ENCODE results near the gene STEEP1.

Gene STEEP1

DNA sequence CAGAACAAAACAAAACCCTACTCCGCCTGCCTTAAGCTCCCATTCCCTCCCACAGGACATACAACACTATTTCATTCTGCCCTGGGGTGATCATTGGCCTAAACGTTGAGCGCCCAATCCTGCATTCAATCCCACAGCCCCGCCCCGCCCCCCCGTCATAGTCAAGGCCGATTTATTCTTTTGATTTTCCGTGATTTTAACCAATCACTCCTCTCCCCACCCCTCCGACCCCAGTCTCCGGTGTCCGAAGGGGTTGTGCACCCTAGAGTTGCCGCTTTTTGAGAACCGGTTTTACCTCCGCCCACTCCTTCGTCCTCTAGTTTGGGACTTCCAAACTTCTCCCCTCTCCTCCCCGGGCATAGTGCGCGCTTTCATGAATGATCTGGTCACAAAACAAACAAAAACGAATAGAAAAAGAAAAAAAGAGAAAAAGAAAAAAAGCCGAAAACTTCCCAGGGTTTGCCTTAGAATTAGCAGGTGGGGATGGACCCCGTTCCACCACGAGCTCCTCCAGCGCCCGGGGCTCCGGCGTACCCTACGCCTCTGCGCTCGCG is 8.7 kb upstream of the STEEP1 start:
- H3K27ac Mint-ChIP-seq: peak overlapping the region; percentile 85 to 89
- H3K27me3 Mint-ChIP-seq: no peaks in the 10 kb centered on the region
- peak; percentile 1 for ATAC-seq (replicated peaks)
- peaks cover 9 to 16% of the 10 kb centered on the region in 2 donors for H3K4me1 Mint-ChIP-seq (ENCODE audit: low read depth in 2 of 2)
- peak in 1 of 3 experiments; percentile 0 for DNase-seq
- H3K9me3 Mint-ChIP-seq: no peaks in the 10 kb centered on the region
- H3K4me3 Mint-ChIP-seq: peak overlapping the region; percentile 89 to 92
- peaks cover 12% of the 10 kb centered on the region for H3K36me3 Mint-ChIP-seq (ENCODE audit: insufficient read depth)

DNA sequence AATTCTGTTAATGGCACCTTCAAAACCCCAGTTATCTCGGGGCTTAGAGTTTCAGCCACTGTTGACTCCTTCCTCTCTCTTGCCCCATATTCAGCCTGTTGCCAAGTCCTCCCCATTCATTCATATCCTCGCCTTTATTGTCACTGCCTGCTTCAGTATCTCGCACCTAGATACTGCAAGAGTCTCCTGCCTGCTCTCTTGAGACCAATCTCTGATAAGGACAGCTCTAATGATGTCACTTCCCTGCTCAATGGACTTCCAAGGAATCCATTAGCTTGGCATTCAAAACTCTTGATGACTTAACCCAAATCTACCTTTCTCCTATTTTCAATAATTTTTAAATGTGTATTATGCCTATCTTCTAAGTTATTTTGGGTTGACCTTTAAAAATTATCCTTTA is 8.0 kb upstream of the STEEP1 start:
- DNase-seq: no peak
- H3K4me1 Mint-ChIP-seq (ENCODE audit: low read depth in 2 of 2): peaks cover 9 to 12% of the 10 kb centered on the region in 2 donors
- H3K27me3 Mint-ChIP-seq: no peaks in the 10 kb centered on the region
- H3K9me3 Mint-ChIP-seq: no peaks in the 10 kb centered on the region
- peak overlapping the region; percentile 89 to 92 for H3K4me3 Mint-ChIP-seq
- ATAC-seq (replicated peaks): no peak
- peak overlapping the region in 1 of 2 donors; percentile 89 for H3K27ac Mint-ChIP-seq
- H3K36me3 Mint-ChIP-seq (ENCODE audit: insufficient read depth): peaks cover 12% of the 10 kb centered on the region

DNA sequence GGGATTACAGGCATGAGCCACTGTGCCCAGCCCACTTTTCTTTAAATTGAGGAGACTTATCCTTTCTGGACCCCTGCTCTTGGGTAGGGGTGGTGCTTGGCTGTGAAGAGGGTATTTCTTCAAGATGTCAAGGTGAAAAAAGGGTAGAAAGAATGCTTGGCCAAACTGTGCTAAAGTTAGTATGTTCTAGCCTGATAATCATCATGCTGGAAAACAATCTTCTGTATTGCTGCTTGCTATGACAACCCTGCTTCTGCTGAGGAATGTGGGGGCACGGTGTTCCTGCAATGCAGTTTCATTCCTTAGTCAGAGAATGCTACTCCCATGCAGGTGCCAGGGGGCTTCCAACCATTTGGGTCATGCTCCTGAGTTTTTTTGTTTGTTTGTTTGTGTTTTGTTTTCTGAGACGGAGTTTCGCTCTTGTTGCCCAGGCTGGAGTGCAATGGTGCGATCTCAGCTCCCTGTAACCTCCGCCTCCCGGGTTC is 5.2 kb upstream of the STEEP1 start:
- Mint-ChIP-seq H3K4me3 (no peak overlapping the region), H3K36me3 (ENCODE audit: insufficient read depth) (peaks cover 6% of the 10 kb centered on the region), H3K27me3 (no peaks in the 10 kb centered on the region), H3K4me1 (ENCODE audit: low read depth in 2 of 2) (peaks cover 9 to 12% of the 10 kb centered on the region in 2 donors), H3K9me3 (no peaks in the 10 kb centered on the region), H3K27ac (no peak overlapping the region)
- ATAC-seq (replicated peaks): no peak
- no peak for DNase-seq

DNA sequence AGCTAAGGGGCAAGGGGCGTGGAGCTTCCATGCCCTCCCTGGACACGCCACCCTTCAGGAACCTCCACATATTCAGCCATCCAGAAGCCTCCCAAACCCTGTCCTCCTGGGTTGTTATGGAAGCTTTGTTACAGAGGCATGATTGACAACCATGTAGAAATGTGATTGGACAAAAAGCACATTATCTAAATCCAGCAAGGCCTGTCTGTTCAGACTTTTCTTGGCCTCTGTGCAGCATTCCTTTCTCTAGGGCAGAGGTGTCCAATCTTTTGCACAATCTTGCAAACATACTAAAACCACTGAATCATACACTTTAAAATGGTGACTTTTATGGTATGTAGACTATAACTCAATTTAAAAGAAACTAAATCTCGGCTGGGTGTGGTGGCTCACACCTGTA is 12.7 kb downstream of the STEEP1 start:
- Mint-ChIP-seq H3K9me3 (no peaks in the 10 kb centered on the region), H3K27ac (no peak overlapping the region), H3K36me3 (ENCODE audit: insufficient read depth) (peaks cover 7% of the 10 kb centered on the region), H3K4me1 (ENCODE audit: low read depth in 2 of 2) (peaks cover 5 to 11% of the 10 kb centered on the region in 2 donors), H3K4me3 (no peak overlapping the region), H3K27me3 (no peaks in the 10 kb centered on the region)
- DNase-seq (no peak), ATAC-seq (replicated peaks) (no peak)

DNA sequence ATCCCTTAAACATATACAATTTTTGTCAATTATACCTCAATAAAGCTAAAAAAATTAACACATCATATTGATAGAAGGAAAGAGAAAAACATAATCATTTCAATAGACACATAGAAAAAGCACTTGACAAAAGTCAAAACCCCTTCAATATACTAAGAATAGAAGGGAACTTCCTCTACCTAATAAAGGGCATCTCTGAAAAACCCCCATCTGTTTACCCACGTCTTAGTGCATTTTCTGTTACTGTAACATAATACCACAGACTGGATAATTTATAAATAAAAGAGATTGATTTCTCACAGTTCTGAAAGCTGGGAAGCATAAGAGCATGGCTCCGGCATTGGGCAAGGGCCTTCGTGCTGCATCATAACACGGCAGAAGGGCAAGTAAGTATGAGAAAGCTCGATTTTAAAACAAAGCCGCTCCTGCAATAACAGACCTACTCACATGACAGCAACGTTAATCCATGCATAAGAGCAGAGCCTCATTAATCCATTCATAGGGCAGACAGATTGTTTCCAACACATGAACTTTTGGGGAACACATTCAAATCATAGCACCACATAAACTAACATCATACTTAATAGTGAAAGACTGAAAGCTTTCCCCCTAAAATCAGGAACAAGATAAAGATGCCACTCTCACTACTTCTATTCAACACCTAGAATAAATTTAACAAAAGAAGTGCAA is 15.7 kb downstream of the STEEP1 start:
- DNase-seq (no peak), ATAC-seq (replicated peaks) (no peak)
- no peaks in the 10 kb centered on the region for H3K9me3 Mint-ChIP-seq
- H3K36me3 Mint-ChIP-seq (ENCODE audit: insufficient read depth): peaks cover 8% of the 10 kb centered on the region
- peaks cover 5 to 6% of the 10 kb centered on the region in 2 donors for H3K4me1 Mint-ChIP-seq (ENCODE audit: low read depth in 2 of 2)
- no peak overlapping the region for H3K27ac Mint-ChIP-seq
- no peaks in the 10 kb centered on the region for H3K27me3 Mint-ChIP-seq
- no peak overlapping the region for H3K4me3 Mint-ChIP-seq

DNA sequence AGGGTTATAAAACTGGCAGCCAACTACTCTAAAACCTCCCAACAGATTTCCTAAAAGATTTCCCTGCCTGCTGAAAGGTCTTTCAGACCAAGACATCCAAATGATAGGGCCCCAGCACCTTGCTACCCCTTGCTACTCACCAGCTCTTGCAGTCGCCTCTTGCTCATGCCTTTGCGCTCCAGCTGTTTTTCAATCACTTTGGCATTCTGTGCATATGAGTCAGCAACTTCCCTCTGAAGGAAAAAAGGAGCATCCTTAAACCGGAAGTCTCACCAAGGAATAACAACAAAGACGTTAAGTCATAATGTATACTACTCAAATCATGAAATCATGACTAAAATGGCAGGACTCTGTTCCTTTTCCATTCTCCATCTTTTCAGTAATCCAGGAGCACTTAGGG is 24.0 kb downstream of the STEEP1 start:
- Mint-ChIP-seq H3K9me3 (no peaks in the 10 kb centered on the region), H3K36me3 (ENCODE audit: insufficient read depth) (peaks cover 45% of the 10 kb centered on the region)
- no peak for DNase-seq

DNA sequence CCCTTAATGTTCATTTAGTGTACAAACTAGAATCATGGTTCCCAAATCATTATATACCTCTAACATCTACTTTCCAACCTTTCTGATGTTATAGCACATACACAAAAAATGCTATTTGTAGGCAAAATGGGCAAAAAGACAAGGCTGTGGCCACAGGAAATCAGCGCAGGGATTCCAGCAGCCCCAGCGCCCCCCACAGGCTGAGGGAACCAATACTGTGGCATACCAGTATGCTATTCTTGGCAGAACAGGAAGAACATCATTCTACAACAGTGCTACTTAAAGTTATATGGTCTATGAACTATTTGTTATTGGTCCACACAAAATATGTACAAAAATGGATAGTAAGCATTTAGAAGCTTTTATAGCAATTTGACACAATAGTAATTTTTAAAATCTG is 25.3 kb downstream of the STEEP1 start:
- H3K9me3 Mint-ChIP-seq: no peaks in the 10 kb centered on the region

More for the DNA sequence above, 24.0 kb downstream of the STEEP1 start:
- ATAC-seq (replicated peaks): no peak
- Mint-ChIP-seq H3K4me3 (no peak overlapping the region), H3K27me3 (no peaks in the 10 kb centered on the region), H3K27ac (no peak overlapping the region), H3K4me1 (ENCODE audit: low read depth in 2 of 2) (no peaks in the 10 kb centered on the region)

DNA sequence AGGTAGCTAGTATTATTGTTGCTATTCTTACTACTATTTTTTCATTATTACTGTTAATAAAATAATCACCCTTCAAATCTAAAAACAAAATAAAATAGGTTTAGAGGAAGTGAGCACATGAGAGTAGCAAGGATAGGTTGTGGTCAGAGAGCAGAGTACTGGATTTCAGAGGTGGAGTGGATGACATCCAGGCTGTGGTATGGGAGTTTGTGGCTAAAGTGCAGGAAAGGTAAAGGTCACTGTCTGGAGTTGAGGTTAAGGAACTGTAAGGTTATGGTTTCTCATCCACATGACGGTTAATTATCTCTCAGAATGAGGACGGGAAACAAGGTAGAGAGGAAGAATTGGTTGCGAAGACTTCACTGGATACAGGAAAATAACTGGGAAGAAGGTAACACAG is 27.7 kb downstream of the STEEP1 start:
- H3K27me3 Mint-ChIP-seq: no peaks in the 10 kb centered on the region
- DNase-seq: no peak
- no peak for ATAC-seq (replicated peaks)
- H3K4me3 Mint-ChIP-seq: no peak overlapping the region
- H3K27ac Mint-ChIP-seq: peak overlapping the region in 1 of 2 donors; percentile 67
- H3K4me1 Mint-ChIP-seq (ENCODE audit: low read depth in 2 of 2): no peaks in the 10 kb centered on the region
- no peaks in the 10 kb centered on the region for H3K9me3 Mint-ChIP-seq
- H3K36me3 Mint-ChIP-seq (ENCODE audit: insufficient read depth): peaks cover 34% of the 10 kb centered on the region

More for the DNA sequence above, 25.3 kb downstream of the STEEP1 start:
- no peak for ATAC-seq (replicated peaks)
- Mint-ChIP-seq H3K4me3 (no peak overlapping the region), H3K4me1 (ENCODE audit: low read depth in 2 of 2) (no peaks in the 10 kb centered on the region), H3K27ac (no peak overlapping the region), H3K36me3 (ENCODE audit: insufficient read depth) (peaks cover 46% of the 10 kb centered on the region), H3K27me3 (no peaks in the 10 kb centered on the region)
- no peak for DNase-seq

DNA sequence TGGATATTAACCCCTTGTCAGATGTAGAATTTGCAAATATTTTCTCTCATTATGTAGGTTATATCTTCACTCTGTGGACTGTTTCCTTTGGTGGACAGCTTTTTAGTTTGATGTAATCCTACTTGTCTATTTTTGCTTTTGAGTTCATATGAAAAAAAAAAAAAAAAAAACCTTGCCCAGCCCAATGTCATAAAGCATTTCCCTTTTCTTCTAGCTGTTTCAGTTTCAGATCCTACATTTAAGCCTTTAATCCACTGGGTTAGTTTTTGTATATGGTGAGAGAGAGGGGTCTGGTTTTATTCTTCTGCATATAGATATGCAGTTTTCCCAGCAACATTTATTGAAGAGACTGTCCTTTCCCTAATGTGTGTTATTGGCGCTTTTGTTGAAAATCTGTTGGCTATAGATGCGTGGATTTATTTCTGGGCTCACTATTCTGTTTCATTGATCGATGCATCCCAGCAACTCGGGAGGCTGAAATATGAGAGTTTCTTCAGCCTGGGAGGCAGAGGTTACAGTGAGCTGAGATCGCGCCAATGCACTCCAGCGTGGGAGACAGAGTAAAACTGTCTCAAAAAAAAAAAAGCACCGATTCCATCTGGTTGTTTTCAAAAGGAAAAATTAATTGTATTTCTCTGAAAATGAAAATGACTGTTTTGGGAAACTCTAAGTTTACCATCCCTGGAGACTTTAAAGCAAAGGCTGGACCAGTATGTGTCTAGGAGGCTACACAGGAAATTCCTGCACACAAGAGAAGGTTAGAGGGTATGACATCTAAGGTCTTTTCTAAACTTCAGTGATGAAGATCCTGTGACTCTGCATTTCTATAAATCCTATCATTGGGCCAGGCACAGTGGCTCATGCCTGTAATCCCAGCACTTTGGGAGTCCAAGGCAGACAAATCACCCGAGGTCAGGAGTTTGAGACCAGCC is 35.6 kb downstream of the STEEP1 start:
- no peak for ATAC-seq (replicated peaks)
- no peak overlapping the region for H3K27ac Mint-ChIP-seq
- no peak overlapping the region for H3K4me3 Mint-ChIP-seq
- no peaks in the 10 kb centered on the region for H3K9me3 Mint-ChIP-seq
- peaks cover 3% of the 10 kb centered on the region for H3K36me3 Mint-ChIP-seq (ENCODE audit: insufficient read depth)
- DNase-seq: no peak
- no peaks in the 10 kb centered on the region for H3K27me3 Mint-ChIP-seq
- no peaks in the 10 kb centered on the region for H3K4me1 Mint-ChIP-seq (ENCODE audit: low read depth in 2 of 2)

DNA sequence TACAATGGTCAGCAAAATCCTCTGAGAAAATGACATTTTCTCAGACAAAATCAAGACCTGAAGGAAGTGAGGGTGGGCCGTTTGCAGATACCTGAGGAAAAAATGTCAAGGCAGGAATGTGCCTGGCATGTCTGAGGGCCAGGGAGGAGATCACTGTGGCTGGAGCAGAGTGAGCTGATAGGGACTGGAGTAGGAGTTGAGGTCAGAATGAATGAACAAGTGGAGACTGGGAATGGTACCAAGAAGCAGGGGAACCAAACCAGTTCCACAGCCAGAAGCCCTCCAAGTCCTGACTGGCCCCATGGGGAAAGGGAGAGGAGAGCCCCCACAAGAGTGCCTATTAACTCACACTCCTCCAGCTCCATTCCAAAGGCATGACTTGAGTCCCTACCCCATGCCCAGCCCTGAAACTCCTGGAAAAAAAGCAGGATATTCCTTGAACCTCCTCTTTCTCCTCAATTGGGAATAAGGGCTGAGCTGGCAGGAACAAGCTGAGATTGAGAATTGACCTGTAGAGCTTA is 41.5 kb downstream of the STEEP1 start:
- Mint-ChIP-seq H3K36me3 (ENCODE audit: insufficient read depth) (no peaks in the 10 kb centered on the region), H3K9me3 (no peaks in the 10 kb centered on the region), H3K4me3 (no peak overlapping the region), H3K4me1 (ENCODE audit: low read depth in 2 of 2) (no peaks in the 10 kb centered on the region), H3K27ac (no peak overlapping the region), H3K27me3 (no peaks in the 10 kb centered on the region)
- ATAC-seq (replicated peaks) (no peak), DNase-seq (no peak)

DNA sequence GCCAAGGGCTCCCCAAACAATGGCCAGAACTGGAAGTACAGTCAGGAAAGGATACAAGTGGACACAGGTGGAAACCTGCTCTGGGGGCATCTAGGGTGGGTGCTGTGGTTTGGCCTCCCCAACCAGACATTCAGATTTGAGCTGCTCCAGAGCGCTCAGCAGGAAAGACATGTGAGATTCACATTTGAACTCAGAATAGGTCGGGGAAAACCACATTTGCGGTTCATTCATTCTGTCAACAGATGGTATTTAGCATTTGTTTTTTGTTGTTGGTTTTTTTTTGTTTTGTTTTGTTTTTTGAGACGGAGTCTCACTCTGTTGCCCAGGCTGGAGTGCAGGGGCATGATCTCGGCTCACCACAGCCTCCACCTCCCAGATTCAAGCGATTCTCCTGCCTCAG is 44.0 kb downstream of the STEEP1 start:
- Mint-ChIP-seq H3K4me1 (ENCODE audit: low read depth in 2 of 2) (peaks cover 0 to 2% of the 10 kb centered on the region in 2 donors), H3K27ac (no peak overlapping the region), H3K9me3 (no peaks in the 10 kb centered on the region), H3K27me3 (no peaks in the 10 kb centered on the region), H3K4me3 (no peak overlapping the region), H3K36me3 (ENCODE audit: insufficient read depth) (no peaks in the 10 kb centered on the region)
- ATAC-seq (replicated peaks) (no peak), DNase-seq (no peak)

DNA sequence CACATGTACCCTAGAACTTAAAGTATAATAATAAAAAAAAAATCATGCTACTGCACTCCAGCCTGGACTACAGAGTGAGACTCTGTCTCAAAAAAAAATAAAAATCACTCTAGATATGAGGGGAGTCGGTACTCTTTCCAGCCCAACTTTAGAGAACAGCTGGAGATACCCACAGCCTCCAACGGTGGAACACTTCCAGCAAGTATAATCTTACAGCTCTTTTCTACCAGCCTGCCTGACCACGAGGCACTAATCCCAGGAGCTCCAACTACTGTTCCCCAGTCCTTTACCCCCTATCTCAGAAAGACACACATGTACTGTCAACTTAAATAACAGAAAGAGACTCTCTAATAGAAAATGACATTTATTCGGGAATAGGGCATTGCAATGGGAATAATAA is 46.8 kb downstream of the STEEP1 start:
- H3K36me3 Mint-ChIP-seq (ENCODE audit: insufficient read depth): no peaks in the 10 kb centered on the region
- ATAC-seq (replicated peaks) (no peak), DNase-seq (no peak)
- no peak overlapping the region for H3K4me3 Mint-ChIP-seq
- H3K27me3 Mint-ChIP-seq: no peaks in the 10 kb centered on the region
- H3K27ac Mint-ChIP-seq: no peak overlapping the region
- H3K9me3 Mint-ChIP-seq: no peaks in the 10 kb centered on the region
- H3K4me1 Mint-ChIP-seq (ENCODE audit: low read depth in 2 of 2): peaks cover 0 to 3% of the 10 kb centered on the region in 2 donors

DNA sequence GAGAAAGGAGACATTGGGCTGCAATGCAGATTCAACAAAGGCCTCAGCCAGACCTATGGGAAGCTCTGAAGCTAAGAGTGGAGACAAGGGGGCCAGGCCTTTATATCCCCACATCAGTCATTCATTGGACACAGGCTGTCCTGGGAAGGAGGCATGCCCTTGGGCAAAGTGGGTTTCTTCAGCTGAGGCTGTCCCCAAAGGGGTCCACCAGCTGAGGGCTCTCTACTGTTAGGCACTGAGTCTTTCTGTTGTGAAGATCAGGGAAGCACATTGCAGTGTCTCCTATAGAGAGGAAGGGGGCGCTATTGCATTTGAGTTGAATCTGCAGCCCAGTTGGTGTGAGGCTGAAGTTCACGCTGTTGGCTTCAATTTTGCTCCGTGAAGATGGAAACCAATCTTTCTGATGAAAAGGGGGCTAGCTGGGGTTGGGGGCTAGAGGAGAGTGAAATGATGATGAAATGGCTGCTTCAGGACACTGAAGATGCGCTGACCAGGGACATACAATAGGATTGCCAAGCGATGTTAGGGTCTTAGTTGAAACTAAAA is 49.0 kb downstream of the STEEP1 start:
- no peaks in the 10 kb centered on the region for H3K27me3 Mint-ChIP-seq
- ATAC-seq (replicated peaks) (peak; percentile 93), DNase-seq (peak; percentile 29 to 38 (median 35))
- H3K4me3 Mint-ChIP-seq: no peak overlapping the region
- peaks cover 0 to 3% of the 10 kb centered on the region in 2 donors for H3K4me1 Mint-ChIP-seq (ENCODE audit: low read depth in 2 of 2)
- no peaks in the 10 kb centered on the region for H3K9me3 Mint-ChIP-seq
- H3K27ac Mint-ChIP-seq: peak overlapping the region in 1 of 2 donors; percentile 9
- no peaks in the 10 kb centered on the region for H3K36me3 Mint-ChIP-seq (ENCODE audit: insufficient read depth)
